HG03558 (cell line): Measurements from ENCODE around the gene HACD1.
"Not testable (repeated sequence)": the region's sequence is repeated elsewhere in the genome, so short reads cannot be mapped to it uniquely, and the experiment has no call there.

Experiments used
- ATAC-seq: cut with Tn5 transposase; IDR thresholded peaks from one replicate; pipeline ENCODE4 v1.9.1; 2021; ENCODE audit warnings: moderate number of reproducible peaks; ENCODE audit not compliant: unreplicated experiment; ENCODE audit errors: extremely low read depth

Gene HACD1

GRCh38 chr10:17587321-17587720, 29.9 kb downstream of the HACD1 start:
- not testable (repeated sequence) for ATAC-seq

- no peak for ATAC-seq
Observed at GRCh38 chr10:17586821-17587234, 30.3 kb downstream of the HACD1 start.

- peak; percentile 61 for ATAC-seq
Observed at GRCh38 chr10:17585016-17585415, 32.2 kb downstream of the HACD1 start.

GRCh38 chr10:17580885-17581284, 36.3 kb downstream of the HACD1 start:
- ATAC-seq, result no peak

- no peak for ATAC-seq
Observed at GRCh38 chr10:17578603-17579002, 38.6 kb downstream of the HACD1 start.

DNA sequence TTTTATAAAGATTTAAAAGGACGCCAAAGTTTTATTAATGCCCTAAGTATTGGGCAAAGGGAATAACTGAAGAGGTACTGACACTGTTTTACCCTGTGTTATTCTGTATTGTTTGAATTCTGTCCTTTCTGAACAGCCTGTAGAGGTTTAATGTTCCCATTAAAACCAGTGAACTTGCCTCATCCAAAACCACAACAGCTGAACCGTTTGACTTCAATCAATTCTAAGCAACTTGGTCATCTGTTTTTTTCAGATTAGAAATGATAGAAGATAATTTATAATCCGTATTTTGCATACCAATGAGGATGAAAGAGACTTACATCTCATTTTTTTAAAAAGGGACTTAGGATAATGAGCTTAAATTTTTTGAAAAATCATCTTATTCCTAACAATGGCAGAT, 40.4 kb downstream of the HACD1 start:
- no peak for ATAC-seq

DNA sequence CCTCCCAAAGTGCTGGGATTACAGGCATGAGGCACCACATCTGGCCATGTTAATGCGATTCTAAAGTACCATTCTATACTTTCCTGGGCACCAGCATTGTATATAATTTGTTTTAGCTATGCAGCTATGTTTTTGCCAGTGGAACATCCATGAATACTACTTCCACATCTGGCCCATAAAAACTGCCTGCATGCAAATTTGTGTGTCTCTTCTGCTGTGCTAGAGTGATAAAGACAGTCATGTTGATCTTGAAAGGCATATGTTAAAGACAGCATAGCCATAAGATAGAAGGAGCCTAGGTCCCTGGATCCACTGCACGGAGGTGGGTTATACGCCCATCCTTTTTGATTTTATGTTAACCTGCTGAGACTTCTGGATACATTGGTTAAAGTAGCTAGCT, 52.3 kb downstream of the HACD1 start:
- ATAC-seq, result no peak

- ATAC-seq, result no peak
Observed at GRCh38 chr10:17563452-17563851, 53.7 kb downstream of the HACD1 start.

DNA sequence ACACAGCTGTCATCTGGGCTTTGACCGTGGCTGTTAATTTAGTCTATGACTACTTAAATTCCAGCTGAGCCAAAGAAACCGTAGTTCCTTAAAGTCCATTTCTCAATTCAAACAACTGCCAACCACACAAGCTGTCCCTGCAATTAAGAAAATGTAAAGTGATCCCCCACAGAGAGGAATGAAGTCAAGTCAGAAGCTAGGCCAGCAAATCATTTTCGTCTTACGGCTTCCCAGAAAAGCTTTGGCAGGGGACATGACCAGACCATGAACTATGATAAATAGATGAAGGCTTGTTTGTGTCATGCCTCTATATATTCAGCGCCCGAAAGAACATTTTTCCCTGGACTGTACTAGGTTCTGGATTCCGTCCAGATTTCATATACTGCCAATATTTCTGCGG, 54.6 kb downstream of the HACD1 start:
- ATAC-seq, result no peak

DNA sequence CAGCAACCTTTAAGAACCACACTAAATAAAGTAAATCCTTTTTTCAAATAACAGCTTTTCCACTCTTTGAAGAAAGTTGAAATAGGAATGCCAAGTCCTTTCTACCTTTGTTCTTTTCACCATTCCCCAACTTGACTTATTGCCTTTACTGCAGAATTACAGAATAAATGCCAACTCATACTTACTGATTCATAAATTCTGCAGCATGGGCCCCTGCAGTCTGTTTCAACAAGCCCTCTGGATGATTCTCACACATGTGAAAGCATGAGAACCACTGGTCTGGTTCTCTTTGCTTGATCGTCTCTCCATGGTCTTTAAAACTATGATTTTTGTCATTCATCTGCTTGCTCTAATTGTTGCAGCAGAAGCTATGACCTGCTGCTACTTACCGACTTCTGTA, 56.1 kb downstream of the HACD1 start:
- ATAC-seq, result no peak

- no peak for ATAC-seq
Observed at GRCh38 chr10:17557459-17557858, 59.7 kb downstream of the HACD1 start.

DNA sequence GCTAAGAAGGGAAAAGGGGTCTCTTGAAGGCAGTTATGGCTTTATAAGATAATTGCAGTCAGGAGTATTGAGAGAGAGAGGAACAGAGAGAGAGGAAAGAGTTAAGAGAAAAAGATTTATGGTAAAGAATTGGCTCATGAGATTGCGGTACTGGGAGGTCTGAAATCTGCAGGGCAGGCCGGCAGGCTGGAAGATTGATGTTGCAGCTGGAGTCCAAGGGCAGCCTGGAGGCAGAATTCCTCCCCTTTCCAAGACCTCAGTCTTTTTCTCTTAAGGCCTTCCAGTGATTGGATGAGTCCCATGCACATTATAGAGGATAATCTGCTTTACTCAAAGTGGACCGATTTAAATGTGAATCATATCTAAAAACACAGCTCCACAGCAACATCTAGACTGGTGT, 68.4 kb downstream of the HACD1 start:
- ATAC-seq, result no peak

DNA sequence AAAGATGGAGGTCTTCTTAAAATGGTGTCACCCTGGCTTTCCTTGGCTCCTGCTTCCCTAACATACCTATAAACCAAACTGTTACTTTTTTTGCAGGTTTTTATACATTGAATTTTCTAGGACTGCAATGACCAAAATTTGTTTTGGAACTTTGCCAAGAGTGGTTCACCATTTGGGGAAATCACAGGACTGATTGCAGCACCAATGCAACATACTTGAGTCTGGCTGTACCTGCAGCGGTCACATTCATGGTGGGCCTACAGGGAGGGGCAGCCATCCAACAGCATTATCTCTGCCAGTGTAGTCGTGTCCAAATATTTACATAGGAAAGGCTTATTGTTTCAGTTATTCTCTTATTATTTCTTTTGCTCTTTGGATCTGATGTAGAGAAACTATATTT, 69.0 kb downstream of the HACD1 start:
- no peak for ATAC-seq

DNA sequence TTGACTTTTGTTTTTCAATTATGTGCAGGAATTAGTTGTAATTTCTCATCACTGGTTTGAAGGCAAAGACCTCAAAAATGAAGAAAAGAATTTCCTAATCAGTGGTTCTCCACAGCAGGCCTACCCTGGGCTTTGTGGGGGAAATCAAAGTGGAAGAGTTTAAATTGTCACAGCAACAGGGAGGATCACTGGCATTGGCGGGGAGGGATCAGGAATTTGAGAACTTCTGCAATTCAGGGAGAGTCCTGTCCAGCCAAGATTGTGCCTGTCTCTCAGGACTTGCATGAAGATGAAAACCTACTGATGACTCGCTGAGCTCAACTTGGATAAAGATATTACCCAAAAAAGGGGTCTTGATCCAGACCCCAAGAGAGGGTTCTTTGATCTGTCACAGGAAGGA, 70.1 kb downstream of the HACD1 start:
- ATAC-seq, result no peak

GRCh38 chr10:17544465-17544864, 72.7 kb downstream of the HACD1 start:
- no peak for ATAC-seq
